HG03108 (cell line): ENCODE results near the gene RUNDC1.

Experiments
- ATAC-seq: cut with Tn5 transposase; IDR thresholded peaks from one replicate; pipeline ENCODE4 v1.9.1; 2021; ENCODE audit warnings: moderate library complexity; ENCODE audit not compliant: unreplicated experiment

RUNDC1 gene

DNA sequence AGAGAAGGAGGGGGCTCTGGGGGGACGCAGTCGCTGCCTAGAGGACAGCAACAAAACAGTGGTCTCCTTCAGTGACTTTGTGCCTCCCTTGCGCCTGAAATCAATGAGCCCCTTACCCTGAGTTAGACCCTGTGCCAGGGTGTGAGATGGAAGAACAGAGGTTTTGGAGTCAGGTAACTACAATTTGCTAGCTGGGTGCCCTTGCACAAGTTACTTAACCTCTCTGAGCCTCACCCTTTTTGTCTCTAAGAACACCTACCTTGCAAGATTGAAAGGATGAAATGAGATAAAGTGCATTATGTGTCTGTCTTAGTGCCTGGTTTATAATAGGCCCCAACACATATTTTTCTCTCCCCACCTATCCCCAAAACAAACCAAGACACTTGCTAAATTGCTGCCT lies 54.5 kb downstream of the RUNDC1 start:
- no peak for ATAC-seq

GRCh38 chr17:43039646-43040045 lies 59.3 kb downstream of the RUNDC1 start:
- ATAC-seq, result no peak

GRCh38 chr17:43040655-43041054 lies 60.3 kb downstream of the RUNDC1 start:
- ATAC-seq, result no peak

GRCh38 chr17:43042025-43042628 lies 61.8 kb downstream of the RUNDC1 start:
- no peak for ATAC-seq
